Measurements from ENCODE around the gene RIN3. TPM values are rescaled to one million over a fixed set of nuclear protein-coding genes. Genes with fewer than 3 reads are reported as not detected.

The RIN3 gene
- polyA plus RNA-seq, 4 donors = 5.1 to 8.0 (median 6.8) TPM

- DNase-seq (ENCODE audit: low read depth in 4 of 4, low spot score in 3 of 4) = no peak
Observed at GRCh38 chr14:92552066-92552465, 38.5 kb downstream of the RIN3 start.

- no peak for DNase-seq (ENCODE audit: low read depth in 4 of 4, low spot score in 3 of 4)
Observed at GRCh38 chr14:92553438-92553837, 39.9 kb downstream of the RIN3 start.

GRCh38 chr14:92555465-92556111 is 42.0 kb downstream of the RIN3 start:
- no peak for DNase-seq (ENCODE audit: low read depth in 4 of 4, low spot score in 3 of 4)

- no peak for DNase-seq (ENCODE audit: low read depth in 4 of 4, low spot score in 3 of 4)
Observed at GRCh38 chr14:92556255-92556741, 42.7 kb downstream of the RIN3 start.

- no peak for DNase-seq (ENCODE audit: low read depth in 4 of 4, low spot score in 3 of 4)
Observed at GRCh38 chr14:92556863-92557543, 43.4 kb downstream of the RIN3 start.

GRCh38 chr14:92557544-92557912 is 43.9 kb downstream of the RIN3 start:
- DNase-seq (ENCODE audit: low read depth in 4 of 4, low spot score in 3 of 4) = no peak

GRCh38 chr14:92558319-92558718 is 44.7 kb downstream of the RIN3 start:
- no peak for DNase-seq (ENCODE audit: low read depth in 4 of 4, low spot score in 3 of 4)

GRCh38 chr14:92559486-92559885 is 45.9 kb downstream of the RIN3 start:
- no peak for DNase-seq (ENCODE audit: low read depth in 4 of 4, low spot score in 3 of 4)

- no peak for DNase-seq (ENCODE audit: low read depth in 4 of 4, low spot score in 3 of 4)
Observed at GRCh38 chr14:92560106-92560865, 46.7 kb downstream of the RIN3 start.

- no peak for DNase-seq (ENCODE audit: low read depth in 4 of 4, low spot score in 3 of 4)
Observed at GRCh38 chr14:92561906-92562479, 48.4 kb downstream of the RIN3 start.

GRCh38 chr14:92563359-92563758 is 49.8 kb downstream of the RIN3 start:
- no peak for DNase-seq (ENCODE audit: low read depth in 4 of 4, low spot score in 3 of 4)

- DNase-seq (ENCODE audit: low read depth in 4 of 4, low spot score in 3 of 4) = no peak
Observed at GRCh38 chr14:92563765-92564285, 50.2 kb downstream of the RIN3 start.

GRCh38 chr14:92564344-92565039 is 50.9 kb downstream of the RIN3 start:
- no peak for DNase-seq (ENCODE audit: low read depth in 4 of 4, low spot score in 3 of 4)

GRCh38 chr14:92565040-92565717 is 51.6 kb downstream of the RIN3 start:
- DNase-seq (ENCODE audit: low read depth in 4 of 4, low spot score in 3 of 4) = no peak

GRCh38 chr14:92565718-92566115 is 52.1 kb downstream of the RIN3 start:
- DNase-seq (ENCODE audit: low read depth in 4 of 4, low spot score in 3 of 4) = no peak

GRCh38 chr14:92567173-92567725 is 53.7 kb downstream of the RIN3 start:
- no peak for DNase-seq (ENCODE audit: low read depth in 4 of 4, low spot score in 3 of 4)

- DNase-seq (ENCODE audit: low read depth in 4 of 4, low spot score in 3 of 4) = no peak
Observed at GRCh38 chr14:92568621-92569479, 55.3 kb downstream of the RIN3 start.

GRCh38 chr14:92570674-92571262 is 57.2 kb downstream of the RIN3 start:
- no peak for DNase-seq (ENCODE audit: low read depth in 4 of 4, low spot score in 3 of 4)

Data from left renal pelvis (tissue), 4 donors.